Right kidney (tissue), 1 donor: ENCODE results near the gene DPM2.
A peak's percentile ranks its signal among the peaks of the same experiment; 100 is the strongest.

Experiments used
- DNase-seq: peaks from one replicate; pipeline ENCODE4 v3.0.0-alpha.2; 2016

DPM2 gene

GRCh38 chr9:127903557-127904475, 33.8 kb downstream of the DPM2 start:
- DNase-seq: peak; percentile 52

- DNase-seq: peak; percentile 71
Observed at GRCh38 chr9:127899128-127899943, 38.3 kb downstream of the DPM2 start, which contains the start of gene ST6GALNAC6. TSS of gene ST6GALNAC6 (minus strand) at chr9:127899603. CDS start at chr9:127897981, 1,622 bp downstream.

GRCh38 chr9:127898433-127899127, 39.1 kb downstream of the DPM2 start:
- peak; percentile 84 for DNase-seq

- peak; percentile 74 for DNase-seq
Observed at GRCh38 chr9:127897193-127897692, 40.4 kb downstream of the DPM2 start.

DNA sequence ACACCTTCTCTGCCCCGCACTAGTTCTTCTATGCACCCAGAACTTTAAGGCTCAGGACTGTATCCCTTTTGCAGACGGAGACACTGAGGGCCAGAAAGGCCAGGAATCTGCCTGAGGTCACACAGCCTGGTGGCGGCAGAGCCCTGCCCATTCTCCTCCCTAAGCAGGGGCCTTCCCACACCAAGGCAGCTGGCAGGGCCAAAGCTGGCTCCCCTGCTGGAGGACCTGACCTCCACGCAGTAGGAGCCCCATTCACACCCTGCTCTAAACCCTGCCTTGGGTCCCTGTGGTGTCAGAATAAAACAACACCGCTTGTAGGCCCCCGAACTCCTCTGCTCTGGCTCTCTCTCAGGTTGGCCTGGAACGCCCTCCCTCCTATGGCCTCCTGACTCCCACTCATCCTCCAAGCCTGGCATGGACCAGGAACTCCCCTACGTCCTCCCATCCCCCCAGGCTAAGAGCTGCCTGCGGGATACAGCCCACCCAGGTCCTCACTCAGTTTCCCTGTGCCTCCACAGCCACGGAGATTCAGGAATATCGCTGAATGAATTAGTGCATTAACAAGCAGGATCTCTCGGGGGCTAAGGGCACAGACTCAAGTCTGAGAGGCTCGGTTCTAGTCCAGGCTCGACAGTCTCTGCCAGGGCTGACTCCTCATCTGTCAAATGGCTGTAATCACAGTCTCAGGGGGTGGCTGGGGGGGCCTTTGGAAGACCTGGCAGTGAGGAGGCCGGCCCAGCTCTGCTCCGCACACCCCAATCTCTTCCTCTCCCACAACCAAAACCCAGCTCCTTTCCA, 41.1 kb downstream of the DPM2 start:
- DNase-seq: no peak

DNA sequence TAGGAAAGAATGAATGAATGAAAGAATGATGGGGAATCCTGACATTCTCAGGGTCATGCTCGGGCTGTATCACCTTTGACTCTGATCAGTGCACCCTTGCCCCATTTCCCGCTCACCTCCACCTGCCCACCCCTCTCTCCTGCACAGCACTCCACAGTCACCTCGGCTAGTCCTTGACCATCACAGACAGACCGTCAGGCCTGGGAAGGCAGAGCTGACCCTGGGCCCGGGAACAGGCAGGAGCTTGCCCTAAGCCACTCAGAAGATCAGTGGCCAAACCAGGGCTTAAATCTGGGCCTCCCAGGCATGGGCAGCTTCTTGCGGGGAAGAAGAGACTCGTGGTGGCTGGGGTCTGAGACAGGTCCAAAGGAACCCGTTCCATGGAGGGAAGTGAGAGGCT, 41.8 kb downstream of the DPM2 start:
- DNase-seq: no peak

- DNase-seq: no peak
Observed at GRCh38 chr9:127893392-127893791, 44.3 kb downstream of the DPM2 start.

- DNase-seq: no peak
Observed at GRCh38 chr9:127892831-127893230, 44.8 kb downstream of the DPM2 start.

- DNase-seq: no peak
Observed at GRCh38 chr9:127890053-127890452, 47.6 kb downstream of the DPM2 start.

DNA sequence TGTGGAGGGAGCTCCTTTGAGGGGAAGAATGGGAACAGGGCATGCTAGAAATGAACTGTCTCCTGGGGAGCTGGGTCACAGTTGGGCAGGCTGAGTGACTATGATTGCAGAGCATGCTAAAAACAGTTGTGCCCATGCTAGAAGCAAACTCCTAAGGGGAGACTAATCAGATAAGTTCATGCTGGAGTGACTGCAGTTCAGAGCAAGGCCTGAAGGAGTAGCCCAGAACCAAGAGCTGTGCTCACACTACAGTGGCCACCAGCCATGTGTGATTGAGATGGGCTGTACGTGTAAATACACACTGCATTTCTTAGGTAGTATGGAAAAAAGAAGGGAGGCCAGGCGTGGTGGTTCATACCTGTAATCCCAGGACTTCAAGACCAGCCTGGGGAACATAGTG, 49.9 kb downstream of the DPM2 start:
- no peak for DNase-seq

GRCh38 chr9:127886401-127886972, 51.2 kb downstream of the DPM2 start:
- no peak for DNase-seq

GRCh38 chr9:127885508-127886281, 52.0 kb downstream of the DPM2 start:
- no peak for DNase-seq
